GM12892 (cell line): ENCODE measurements around the gene RFTN1.

Experiments used
- POLR2A ChIP-seq: IDR thresholded peaks from 2 replicates; pipeline ENCODE4 v1.6.1; 2011; ENCODE audit warnings: low read depth, low read length, control low read depth
- POLR2AphosphoS5 ChIP-seq: IDR thresholded peaks from 2 replicates; pipeline ENCODE4 v1.6.1; 2011; ENCODE audit warnings: low read depth, low read length, control low read depth
- TAF1 ChIP-seq: IDR thresholded peaks from 2 replicates; pipeline ENCODE4 v1.6.1; 2011; ENCODE audit warnings: low read depth, mild to moderate bottlenecking, control low read depth, low read length, borderline replicate concordance

DNA sequence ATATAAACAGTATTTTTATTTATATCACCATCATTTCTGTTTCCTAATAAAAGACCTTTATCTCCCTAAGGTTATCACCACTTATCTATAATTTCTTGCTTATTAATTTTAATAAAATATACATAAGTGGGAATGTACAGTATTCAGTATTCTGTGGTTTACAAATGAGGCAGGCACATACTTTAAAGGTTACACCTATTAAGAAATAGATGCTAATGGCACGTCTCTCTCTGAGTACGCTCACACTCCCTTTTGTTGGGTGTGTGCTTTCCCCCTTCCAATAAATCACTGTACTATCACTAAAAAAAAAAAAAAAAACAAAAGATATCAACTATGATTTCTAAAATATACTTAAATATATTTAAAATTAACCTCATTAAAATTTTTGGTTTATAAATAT, 239.6 kb downstream of the RFTN1 start:
- TF ChIP-seq POLR2AphosphoS5 (no peak), POLR2A (no peak), TAF1 (no peak)
